ENCODE measurements around the gene CDH4.

GRCh38 chr20:61823242-61823641 lies 571.2 kb downstream of the CDH4 start:
- TF ChIP-seq POLR2AphosphoS5 (IDR thresholded peaks at IDR 0.05) (no peak), CTCF (IDR thresholded peaks at IDR 0.05 in 8 of 11, conservative IDR thresholded peaks at IDR 0.05 in 3 of 11) (no peak)
